SKM-1 (cell line): ENCODE results near the gene PCNT.
"Not testable (repeated sequence)": the region's sequence is repeated elsewhere in the genome, so short reads cannot be mapped to it uniquely, and the experiment has no call there.

Experiments used
- DNase-seq: peaks from one replicate; lab custom pipeline; 2025; ENCODE audit not compliant: unreplicated experiment; lab: John Stamatoyannopoulos, UW

The PCNT gene

DNA sequence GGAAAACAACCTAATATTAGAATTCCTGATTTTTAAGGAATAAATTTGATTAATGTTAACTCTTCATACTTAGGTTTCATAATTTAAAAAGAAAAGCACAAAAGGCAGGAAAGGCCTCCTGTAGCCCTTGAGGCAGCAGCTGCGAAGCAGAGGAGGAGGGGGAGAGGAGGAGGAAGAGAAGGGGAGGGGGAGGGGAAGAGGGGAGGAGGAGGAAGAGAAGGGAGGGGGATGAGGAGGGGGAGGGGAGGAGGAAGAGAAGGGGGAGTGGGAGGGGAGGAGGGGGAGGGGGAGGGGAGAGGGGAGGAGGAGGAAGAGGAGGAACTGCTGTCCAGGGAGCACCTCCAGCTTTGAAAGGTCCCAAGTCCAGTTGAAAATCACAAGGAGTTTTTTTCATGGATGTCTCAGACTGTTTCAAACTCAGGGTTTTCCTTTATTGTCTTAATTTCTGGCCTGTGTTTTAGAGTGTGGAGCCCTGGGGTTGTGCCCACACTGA lies 99.6 kb downstream of the PCNT start:
- no peak for DNase-seq

GRCh38 chr21:46424039-46424591 lies 100.2 kb downstream of the PCNT start:
- DNase-seq: no peak

DNA sequence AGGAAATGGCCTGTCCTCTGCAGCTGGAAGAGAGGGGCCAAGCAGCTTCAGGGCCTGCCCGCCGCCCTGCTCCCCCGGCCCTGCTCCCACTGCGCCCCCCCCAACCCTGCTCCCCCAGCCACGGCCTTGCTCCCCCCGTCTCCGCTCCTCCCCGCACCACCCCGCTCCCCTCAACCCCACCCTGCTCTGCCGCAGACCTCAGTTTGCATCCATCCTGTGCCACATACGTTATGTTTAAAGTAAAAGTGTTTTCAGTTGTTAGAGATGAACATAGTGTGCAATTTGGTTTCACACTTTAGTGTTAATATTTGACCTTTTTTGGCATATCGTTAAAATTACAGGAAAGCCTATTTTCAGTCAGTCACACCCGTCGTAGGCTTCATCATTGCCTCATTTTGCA lies 100.7 kb downstream of the PCNT start:
- no peak for DNase-seq

GRCh38 chr21:46425041-46425440 lies 101.1 kb downstream of the PCNT start:
- no peak for DNase-seq

- no peak for DNase-seq
These were observed 101.6 kb downstream of the PCNT start for GRCh38 chr21:46425571-46425970.

DNA sequence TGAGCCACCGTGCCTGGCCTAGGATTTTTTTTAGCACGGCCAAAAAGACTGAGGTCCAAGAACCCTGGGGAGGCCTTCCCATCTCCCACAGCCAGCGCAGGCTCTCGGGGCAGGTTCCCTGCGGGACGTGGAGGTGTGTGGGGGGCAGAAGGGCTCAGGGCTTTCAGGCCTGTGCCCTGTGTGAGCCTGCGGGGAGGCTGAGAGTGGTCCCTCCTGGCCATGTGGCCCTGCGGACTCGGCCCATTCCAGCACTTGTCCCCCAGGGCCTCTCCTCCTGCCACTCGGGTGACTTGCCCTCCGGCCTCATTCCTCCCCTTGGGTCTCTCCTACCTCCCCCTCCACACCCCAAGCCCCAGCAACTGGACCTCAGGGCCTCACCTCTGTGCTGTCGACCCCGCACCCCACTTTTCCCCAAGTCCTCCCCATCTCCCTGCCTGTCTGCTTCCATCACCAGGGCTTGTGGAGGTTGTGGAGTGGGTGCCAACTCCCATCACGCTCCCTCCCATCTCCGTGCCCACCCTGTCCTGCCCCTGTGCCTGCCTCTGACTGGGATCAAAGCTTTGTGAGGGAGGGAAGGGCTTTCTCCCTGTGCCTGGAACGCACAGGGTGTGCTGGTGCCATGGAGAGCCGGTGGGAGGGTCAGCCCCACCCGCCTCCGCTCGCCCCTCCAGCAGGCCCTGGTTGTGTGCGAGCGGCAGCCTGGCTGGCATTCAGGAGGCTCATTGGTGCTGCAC lies 102.5 kb downstream of the PCNT start:
- DNase-seq: no peak

GRCh38 chr21:46427516-46427915 lies 103.6 kb downstream of the PCNT start:
- no peak for DNase-seq

GRCh38 chr21:46428286-46428685 lies 104.3 kb downstream of the PCNT start:
- DNase-seq: no peak

DNA sequence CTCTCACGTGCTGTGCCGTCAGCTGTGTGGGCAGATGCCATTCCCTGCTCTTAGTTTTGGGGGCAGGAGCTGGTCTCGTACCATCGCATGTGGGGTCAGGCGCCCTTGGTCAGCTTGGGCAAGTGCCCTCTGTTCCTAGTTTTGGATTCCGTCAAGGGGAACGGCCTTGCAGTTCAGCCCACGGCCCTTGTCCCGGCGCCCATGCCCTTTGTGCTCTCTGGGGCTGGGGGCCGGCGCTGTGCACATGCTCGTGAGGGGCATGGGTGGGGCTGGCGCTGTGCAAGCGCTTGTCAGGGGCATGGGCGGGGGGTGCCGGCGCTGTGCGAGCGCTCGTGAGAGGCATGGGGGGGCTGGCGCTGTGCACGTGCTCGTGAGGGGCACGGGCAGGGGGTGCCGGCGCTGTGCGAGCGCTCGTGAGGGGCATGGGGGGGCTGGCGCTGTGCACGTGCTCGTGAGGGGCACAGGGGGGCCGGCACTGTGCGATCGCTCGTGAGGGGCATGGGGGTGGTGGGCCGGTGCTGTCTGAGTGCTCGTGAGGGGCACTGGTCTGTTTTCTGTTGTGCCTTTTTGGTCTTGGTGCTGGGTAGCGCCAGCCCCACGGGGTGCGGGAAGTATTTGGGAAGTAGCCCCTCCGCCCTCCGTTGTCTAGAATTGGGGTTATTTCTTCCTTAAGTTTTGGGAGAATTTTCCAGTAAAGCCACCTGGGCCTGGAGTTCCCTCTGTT lies 105.2 kb downstream of the PCNT start:
- no peak for DNase-seq

DNA sequence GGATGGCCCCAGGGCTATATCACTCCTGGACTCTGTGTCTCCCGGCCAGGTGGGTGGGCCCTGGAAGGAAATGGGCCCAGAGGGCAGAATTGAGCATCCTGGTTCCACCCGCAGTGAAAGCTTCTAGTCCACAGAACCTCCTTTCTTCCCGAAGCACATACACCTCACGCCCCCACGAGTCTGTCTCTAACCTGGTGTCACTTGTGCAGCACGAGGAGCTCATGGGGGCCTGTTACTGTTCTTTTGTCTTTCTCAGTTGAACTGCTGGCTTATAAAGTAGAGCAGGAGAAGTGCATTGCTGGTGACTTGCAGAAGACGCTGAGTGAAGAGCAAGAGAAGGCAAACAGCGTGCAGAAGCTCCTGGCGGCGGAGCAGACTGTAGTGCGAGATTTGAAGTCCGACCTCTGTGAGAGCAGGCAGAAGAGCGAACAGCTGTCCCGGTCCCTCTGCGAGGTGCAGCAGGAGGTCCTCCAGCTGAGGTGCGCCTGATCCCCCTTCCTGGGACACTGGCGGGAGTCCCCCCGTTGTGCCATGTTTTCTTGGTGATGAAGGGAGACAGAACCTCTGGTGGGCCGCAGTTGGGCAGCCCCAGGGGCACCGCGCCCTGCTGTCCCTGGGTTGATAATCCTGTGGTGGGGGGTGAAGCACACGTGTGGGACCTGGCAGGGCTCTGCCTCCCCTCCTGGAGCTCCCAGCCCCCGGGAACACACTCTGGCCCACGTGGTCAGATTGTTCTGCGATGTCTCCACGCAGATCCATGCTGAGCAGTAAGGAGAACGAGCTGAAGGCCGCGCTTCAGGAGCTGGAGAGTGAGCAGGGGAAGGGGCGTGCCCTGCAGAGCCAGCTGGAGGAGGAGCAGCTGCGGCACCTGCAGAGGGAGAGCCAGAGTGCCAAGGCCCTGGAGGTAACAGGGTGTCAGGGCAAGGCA lies 106.1 kb downstream of the PCNT start:
- no peak for DNase-seq

GRCh38 chr21:46431448-46431847 lies 107.5 kb downstream of the PCNT start:
- DNase-seq: no peak

GRCh38 chr21:46431884-46432488 lies 108.0 kb downstream of the PCNT start:
- DNase-seq: no peak

GRCh38 chr21:46433116-46433515 lies 109.2 kb downstream of the PCNT start:
- DNase-seq: not testable (repeated sequence)

DNA sequence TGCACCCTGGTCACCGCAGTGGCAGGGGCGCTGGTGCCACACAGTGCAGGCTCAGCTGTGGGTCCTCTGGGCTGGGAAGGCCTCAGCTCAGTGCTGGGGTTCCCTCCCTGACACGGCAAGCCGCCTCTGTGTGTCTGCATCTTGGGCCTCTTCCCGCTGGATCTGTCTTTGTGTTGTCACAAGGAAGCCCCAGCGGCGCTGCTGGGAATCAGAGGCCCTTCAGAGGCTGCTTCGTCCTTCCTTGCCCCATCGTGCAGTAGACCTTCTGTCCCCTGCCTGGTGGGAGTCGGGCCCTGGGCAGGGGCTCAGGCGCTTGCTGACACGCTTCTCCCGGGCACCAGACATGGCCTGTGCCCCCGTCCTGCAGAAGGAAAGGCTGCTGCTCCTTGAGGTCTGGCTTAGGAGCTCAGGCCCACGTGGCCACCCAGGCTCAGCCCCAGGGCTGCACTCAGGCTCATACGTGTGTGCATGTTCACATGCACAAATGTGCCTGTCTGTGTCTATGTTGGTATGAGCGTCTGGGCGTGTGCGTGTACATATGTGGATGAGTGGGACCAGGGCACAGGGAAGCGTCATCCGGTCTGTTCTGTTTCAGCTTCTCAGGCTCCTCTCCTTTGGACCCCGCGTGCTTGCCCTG lies 110.5 kb downstream of the PCNT start:
- DNase-seq: no peak

- DNase-seq: no peak
These were observed 111.9 kb downstream of the PCNT start for GRCh38 chr21:46435786-46436227.

DNA sequence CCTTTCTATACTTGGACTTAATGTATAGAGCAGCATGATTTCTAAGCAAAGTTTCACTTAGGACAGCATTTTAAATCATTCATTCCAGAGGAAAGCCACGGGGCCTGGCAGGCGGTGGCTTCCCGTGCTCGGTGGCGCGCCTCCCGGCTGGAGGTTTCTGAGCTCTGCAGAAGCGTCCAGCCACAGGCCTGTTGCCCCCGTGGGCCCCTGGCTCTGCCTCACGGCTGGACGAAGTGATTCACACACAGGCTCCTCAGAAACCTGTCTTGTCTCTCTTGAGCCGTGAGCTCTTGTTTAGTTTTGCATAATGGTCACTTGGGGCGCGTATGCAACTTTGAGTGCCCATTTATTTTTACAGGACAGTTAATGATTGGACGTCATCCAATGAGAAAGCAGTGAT lies 112.7 kb downstream of the PCNT start:
- DNase-seq: no peak

- no peak for DNase-seq
These were observed 113.1 kb downstream of the PCNT start for GRCh38 chr21:46437096-46437498.

DNA sequence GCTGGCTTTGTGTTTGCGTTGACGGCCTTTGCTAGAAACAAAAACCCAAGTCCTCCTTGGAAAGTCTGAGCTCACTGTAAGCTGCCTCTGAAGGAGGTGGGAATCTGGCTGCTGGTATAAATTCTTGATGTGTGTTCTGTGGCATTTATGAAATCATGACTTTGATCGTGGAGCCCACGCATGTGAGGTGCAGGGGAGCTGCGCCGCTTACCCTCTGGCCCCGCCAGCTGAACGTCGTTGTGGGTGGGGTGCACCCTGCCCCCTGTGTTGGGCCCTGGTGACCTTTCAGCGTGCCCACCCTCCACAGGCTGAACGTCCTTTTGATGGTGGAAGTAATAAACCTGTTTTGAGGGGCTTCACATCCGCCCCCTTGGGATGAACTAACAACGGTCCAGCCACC lies 113.6 kb downstream of the PCNT start:
- DNase-seq: no peak

DNA sequence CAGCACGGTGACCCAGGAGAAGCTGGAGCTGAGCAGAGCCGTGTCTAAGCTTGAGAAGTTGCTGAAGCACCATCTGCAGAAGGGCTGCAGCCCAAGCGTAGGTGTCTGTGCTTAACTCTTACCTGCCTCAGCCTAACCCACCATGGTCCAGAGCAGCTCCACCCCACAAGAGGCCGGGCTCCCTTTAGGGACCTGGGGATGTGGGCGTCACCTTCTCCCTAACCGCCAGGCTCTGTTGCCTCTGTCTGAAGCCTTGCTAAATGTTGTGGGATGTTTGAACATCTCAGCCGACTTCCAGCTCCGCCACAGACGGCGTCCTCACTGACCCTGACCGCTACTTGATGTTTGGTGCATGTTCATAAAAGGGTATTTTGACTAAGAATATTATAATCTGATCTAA lies 114.3 kb downstream of the PCNT start:
- DNase-seq: no peak

- no peak for DNase-seq
These were observed 116.0 kb downstream of the PCNT start for GRCh38 chr21:46439906-46440305.
